Ectodermal cell (in vitro differentiated cells): ENCODE measurements around the gene CDKN1B.

Experiments used
- H3K27ac ChIP-seq: 2 replicates; pipeline ENCODE4 v1.7.0; 2013; ENCODE audit warnings: mild to moderate bottlenecking, low read depth, low read length; ENCODE audit not compliant: insufficient read depth, poor library complexity, severe bottlenecking
- H3K27me3 ChIP-seq: 2 replicates; pipeline ENCODE4 v1.7.0; 2013; ENCODE audit warnings: mild to moderate bottlenecking, low read length; ENCODE audit not compliant: insufficient read depth, control insufficient read depth, poor library complexity, severe bottlenecking
- H3K36me3 ChIP-seq: one replicate; pipeline ENCODE4 v1.7.0; 2013; ENCODE audit warnings: low read length; ENCODE audit not compliant: control insufficient read depth, insufficient read depth
- H3K4me1 ChIP-seq: one replicate; pipeline ENCODE4 v1.7.0; 2013; ENCODE audit warnings: low read length; ENCODE audit not compliant: control insufficient read depth, insufficient read depth
- H3K4me3 ChIP-seq: 2 replicates; pipeline ENCODE4 v1.7.0; 2013; ENCODE audit warnings: low read depth, low read length, control low read depth; ENCODE audit not compliant: insufficient read depth
- H3K9me3 ChIP-seq: 2 replicates; pipeline ENCODE4 v1.7.0; 2013; ENCODE audit warnings: mild to moderate bottlenecking, low read length, moderate library complexity; ENCODE audit not compliant: control insufficient read depth
- WGBS, 2 experiments: methylation state at CpG; one replicate each; pipeline ENCODE4 v1.1.7; 2013; ENCODE audit warnings: missing lambda C conversion rate in 2 of 2; 5-methylcytosine and 5-hydroxymethylcytosine counted together

The CDKN1B gene

DNA sequence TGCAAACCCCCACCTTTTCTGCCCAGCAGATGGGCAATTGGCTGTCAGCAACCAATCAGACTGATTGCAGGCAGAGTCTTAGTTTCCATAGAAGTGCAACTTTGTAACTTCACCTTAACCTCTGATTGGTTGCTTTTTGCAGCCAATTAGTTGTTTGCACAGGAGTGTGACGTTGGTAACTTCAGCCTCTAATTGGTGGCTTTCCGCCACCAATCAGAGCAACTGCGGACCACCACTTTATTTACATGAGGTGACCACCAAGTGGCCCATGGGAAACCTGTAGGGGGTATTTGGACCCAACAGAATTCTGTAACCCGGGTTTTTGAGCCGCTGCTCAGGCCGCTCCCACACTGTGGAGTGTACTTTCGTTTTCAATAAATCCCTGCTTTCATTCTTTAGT lies 32.3 kb downstream of the CDKN1B start:
- Histone ChIP-seq H3K9me3 (no peaks in the 10 kb centered on the region), H3K4me1 (no peaks in the 10 kb centered on the region), H3K4me3 (no peak overlapping the region), H3K27me3 (no peaks in the 10 kb centered on the region), H3K27ac (no peak overlapping the region), H3K36me3 (no peaks in the 10 kb centered on the region)
- WGBS, 2 experiments: 96 to 98% methylated on average over 7 of the region's 7 CpGs

DNA sequence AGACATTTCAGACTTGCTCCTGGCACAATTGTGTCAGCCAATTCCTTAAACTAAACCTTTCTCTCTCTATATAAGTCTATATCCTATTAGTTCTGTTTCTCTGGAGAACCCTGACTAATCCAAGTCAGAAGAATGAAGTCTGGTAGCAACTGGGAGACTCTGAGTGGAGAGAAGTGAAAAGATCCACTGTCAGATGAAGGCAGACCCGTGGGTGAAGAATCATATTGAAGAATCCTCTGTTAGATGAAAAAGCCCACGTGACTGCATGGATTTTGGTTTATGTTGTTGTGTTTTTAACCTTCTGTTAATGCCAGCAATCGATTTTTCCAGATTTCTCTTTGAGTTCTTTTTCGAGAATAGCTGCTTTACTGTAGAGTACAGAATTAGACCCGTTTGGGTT lies 38.8 kb downstream of the CDKN1B start:
- Histone ChIP-seq H3K36me3 (no peaks in the 10 kb centered on the region), H3K4me3 (no peak overlapping the region), H3K27me3 (no peaks in the 10 kb centered on the region), H3K4me1 (no peaks in the 10 kb centered on the region), H3K9me3 (no peaks in the 10 kb centered on the region), H3K27ac (no peak overlapping the region)
- 83 to 87% methylated on average over 5 of the region's 5 CpGs for WGBS, 2 experiments

GRCh38 chr12:12757121-12757520 lies 40.0 kb downstream of the CDKN1B start:
- no peak overlapping the region for H3K4me3 ChIP-seq
- WGBS, 2 experiments: 97 to 100% methylated on average over 2 of the region's 2 CpGs
- no peaks in the 10 kb centered on the region for H3K36me3 ChIP-seq
- no peaks in the 10 kb centered on the region for H3K4me1 ChIP-seq
- H3K27me3 ChIP-seq: no peaks in the 10 kb centered on the region
- no peak overlapping the region for H3K27ac ChIP-seq
- H3K9me3 ChIP-seq: no peaks in the 10 kb centered on the region

GRCh38 chr12:12759234-12759915 lies 42.2 kb downstream of the CDKN1B start:
- H3K4me1 ChIP-seq: no peaks in the 10 kb centered on the region
- WGBS, 2 experiments: 91 to 94% methylated on average over 5 to 6 of the region's 7 CpGs
- no peaks in the 10 kb centered on the region for H3K27me3 ChIP-seq
- H3K27ac ChIP-seq: no peak overlapping the region
- H3K36me3 ChIP-seq: no peaks in the 10 kb centered on the region
- no peaks in the 10 kb centered on the region for H3K9me3 ChIP-seq
- H3K4me3 ChIP-seq: no peak overlapping the region

DNA sequence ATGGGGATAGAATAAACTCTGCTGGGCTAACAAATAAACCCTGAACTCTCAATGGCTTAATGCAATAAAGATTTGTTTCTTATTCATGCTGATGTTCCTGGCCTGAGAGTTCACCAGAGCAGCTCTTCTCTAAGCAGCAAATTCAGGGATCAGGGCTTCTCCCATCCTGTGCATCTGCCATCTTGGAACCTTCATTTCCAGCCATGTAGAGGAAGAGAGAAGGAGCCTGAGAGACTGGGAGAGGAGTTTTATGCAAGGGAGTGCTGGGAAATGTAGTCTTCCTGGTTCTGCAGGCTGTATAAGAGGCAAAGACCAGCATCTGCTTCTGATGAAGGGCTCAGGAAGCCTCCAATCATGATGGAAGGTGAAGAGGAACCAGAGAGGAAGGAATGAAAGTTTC lies 47.7 kb downstream of the CDKN1B start:
- no peaks in the 10 kb centered on the region for H3K9me3 ChIP-seq
- H3K36me3 ChIP-seq: no peaks in the 10 kb centered on the region
- H3K27me3 ChIP-seq: no peaks in the 10 kb centered on the region
- no peak overlapping the region for H3K27ac ChIP-seq
- H3K4me3 ChIP-seq: no peak overlapping the region
- H3K4me1 ChIP-seq: no peaks in the 10 kb centered on the region

DNA sequence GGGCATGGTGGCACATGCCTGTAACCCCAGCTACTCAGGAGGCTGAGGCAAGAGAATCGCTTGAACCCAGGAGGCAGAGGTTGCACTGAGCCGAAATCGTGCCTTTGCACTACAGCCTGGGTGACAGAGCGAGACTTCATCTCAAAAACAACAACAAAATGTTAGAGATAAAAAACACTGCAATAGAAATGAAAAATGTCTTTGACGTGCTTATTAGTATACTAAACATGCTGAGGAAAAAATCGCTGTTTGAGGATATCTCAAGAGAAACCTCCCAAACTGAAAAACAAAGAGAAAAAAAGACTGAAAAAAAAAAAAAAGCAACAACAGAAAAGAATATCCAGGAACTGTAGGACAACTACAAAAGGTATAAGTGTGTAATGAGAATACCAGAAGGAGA lies 53.1 kb downstream of the CDKN1B start:
- Histone ChIP-seq H3K27me3 (no peaks in the 10 kb centered on the region), H3K4me1 (no peaks in the 10 kb centered on the region), H3K9me3 (no peaks in the 10 kb centered on the region), H3K36me3 (no peaks in the 10 kb centered on the region), H3K27ac (no peak overlapping the region), H3K4me3 (no peak overlapping the region)
- 86 to 91% methylated on average over 4 to 6 of the region's 6 CpGs for WGBS, 2 experiments
